Iris pigment epithelial cell (primary cell): ENCODE data around the gene SOX18.
"Not testable (repeated sequence)": the region's sequence is repeated elsewhere in the genome, so short reads cannot be mapped to it uniquely, and the experiment has no call there.

Experiments
- DNase-seq: peaks from one replicate; pipeline ENCODE4 v3.0.0-alpha.2; 2011; ENCODE audit warnings: low read depth

The SOX18 gene

GRCh38 chr20:64023361-64024140 is 25.9 kb downstream of the SOX18 start:
- DNase-seq: no peak

GRCh38 chr20:64022671-64023360 is 26.6 kb downstream of the SOX18 start:
- DNase-seq: no peak

- no peak for DNase-seq
Observed at GRCh38 chr20:64021124-64021975, 28.1 kb downstream of the SOX18 start.

- no peak for DNase-seq
Observed at GRCh38 chr20:64015635-64016034, 33.8 kb downstream of the SOX18 start.

- DNase-seq: not testable (repeated sequence)
Observed at GRCh38 chr20:64012385-64013154, 36.9 kb downstream of the SOX18 start.

GRCh38 chr20:64011366-64011779 is 38.1 kb downstream of the SOX18 start:
- no peak for DNase-seq

GRCh38 chr20:64010711-64011237 is 38.7 kb downstream of the SOX18 start:
- DNase-seq: no peak

- no peak for DNase-seq
Observed at GRCh38 chr20:64009811-64010387, 39.5 kb downstream of the SOX18 start.

GRCh38 chr20:64006902-64007301 is 42.5 kb downstream of the SOX18 start:
- DNase-seq: no peak

- no peak for DNase-seq
Observed at GRCh38 chr20:64006490-64006889, 42.9 kb downstream of the SOX18 start.

- DNase-seq: peak; percentile 43
Observed at GRCh38 chr20:64005394-64005793, 44.0 kb downstream of the SOX18 start.

- DNase-seq: no peak
Observed at GRCh38 chr20:64003960-64004725, 45.3 kb downstream of the SOX18 start.

GRCh38 chr20:64001607-64002011 is 47.8 kb downstream of the SOX18 start:
- DNase-seq: peak; percentile 11

GRCh38 chr20:64000906-64001305 is 48.5 kb downstream of the SOX18 start:
- DNase-seq: no peak
